ENCODE measurements around the gene MOB3A. TPM values are rescaled to one million over a fixed set of nuclear protein-coding genes. Genes with fewer than 3 reads are reported as not detected.

The MOB3A gene
- total and polyA plus RNA-seq, 2 of the 8 experiments (the other 6 are each of a cell fraction or from before 2014, with no cell fraction given): 9.2 to 9.6 TPM

- TF ChIP-seq, protein P1, sequence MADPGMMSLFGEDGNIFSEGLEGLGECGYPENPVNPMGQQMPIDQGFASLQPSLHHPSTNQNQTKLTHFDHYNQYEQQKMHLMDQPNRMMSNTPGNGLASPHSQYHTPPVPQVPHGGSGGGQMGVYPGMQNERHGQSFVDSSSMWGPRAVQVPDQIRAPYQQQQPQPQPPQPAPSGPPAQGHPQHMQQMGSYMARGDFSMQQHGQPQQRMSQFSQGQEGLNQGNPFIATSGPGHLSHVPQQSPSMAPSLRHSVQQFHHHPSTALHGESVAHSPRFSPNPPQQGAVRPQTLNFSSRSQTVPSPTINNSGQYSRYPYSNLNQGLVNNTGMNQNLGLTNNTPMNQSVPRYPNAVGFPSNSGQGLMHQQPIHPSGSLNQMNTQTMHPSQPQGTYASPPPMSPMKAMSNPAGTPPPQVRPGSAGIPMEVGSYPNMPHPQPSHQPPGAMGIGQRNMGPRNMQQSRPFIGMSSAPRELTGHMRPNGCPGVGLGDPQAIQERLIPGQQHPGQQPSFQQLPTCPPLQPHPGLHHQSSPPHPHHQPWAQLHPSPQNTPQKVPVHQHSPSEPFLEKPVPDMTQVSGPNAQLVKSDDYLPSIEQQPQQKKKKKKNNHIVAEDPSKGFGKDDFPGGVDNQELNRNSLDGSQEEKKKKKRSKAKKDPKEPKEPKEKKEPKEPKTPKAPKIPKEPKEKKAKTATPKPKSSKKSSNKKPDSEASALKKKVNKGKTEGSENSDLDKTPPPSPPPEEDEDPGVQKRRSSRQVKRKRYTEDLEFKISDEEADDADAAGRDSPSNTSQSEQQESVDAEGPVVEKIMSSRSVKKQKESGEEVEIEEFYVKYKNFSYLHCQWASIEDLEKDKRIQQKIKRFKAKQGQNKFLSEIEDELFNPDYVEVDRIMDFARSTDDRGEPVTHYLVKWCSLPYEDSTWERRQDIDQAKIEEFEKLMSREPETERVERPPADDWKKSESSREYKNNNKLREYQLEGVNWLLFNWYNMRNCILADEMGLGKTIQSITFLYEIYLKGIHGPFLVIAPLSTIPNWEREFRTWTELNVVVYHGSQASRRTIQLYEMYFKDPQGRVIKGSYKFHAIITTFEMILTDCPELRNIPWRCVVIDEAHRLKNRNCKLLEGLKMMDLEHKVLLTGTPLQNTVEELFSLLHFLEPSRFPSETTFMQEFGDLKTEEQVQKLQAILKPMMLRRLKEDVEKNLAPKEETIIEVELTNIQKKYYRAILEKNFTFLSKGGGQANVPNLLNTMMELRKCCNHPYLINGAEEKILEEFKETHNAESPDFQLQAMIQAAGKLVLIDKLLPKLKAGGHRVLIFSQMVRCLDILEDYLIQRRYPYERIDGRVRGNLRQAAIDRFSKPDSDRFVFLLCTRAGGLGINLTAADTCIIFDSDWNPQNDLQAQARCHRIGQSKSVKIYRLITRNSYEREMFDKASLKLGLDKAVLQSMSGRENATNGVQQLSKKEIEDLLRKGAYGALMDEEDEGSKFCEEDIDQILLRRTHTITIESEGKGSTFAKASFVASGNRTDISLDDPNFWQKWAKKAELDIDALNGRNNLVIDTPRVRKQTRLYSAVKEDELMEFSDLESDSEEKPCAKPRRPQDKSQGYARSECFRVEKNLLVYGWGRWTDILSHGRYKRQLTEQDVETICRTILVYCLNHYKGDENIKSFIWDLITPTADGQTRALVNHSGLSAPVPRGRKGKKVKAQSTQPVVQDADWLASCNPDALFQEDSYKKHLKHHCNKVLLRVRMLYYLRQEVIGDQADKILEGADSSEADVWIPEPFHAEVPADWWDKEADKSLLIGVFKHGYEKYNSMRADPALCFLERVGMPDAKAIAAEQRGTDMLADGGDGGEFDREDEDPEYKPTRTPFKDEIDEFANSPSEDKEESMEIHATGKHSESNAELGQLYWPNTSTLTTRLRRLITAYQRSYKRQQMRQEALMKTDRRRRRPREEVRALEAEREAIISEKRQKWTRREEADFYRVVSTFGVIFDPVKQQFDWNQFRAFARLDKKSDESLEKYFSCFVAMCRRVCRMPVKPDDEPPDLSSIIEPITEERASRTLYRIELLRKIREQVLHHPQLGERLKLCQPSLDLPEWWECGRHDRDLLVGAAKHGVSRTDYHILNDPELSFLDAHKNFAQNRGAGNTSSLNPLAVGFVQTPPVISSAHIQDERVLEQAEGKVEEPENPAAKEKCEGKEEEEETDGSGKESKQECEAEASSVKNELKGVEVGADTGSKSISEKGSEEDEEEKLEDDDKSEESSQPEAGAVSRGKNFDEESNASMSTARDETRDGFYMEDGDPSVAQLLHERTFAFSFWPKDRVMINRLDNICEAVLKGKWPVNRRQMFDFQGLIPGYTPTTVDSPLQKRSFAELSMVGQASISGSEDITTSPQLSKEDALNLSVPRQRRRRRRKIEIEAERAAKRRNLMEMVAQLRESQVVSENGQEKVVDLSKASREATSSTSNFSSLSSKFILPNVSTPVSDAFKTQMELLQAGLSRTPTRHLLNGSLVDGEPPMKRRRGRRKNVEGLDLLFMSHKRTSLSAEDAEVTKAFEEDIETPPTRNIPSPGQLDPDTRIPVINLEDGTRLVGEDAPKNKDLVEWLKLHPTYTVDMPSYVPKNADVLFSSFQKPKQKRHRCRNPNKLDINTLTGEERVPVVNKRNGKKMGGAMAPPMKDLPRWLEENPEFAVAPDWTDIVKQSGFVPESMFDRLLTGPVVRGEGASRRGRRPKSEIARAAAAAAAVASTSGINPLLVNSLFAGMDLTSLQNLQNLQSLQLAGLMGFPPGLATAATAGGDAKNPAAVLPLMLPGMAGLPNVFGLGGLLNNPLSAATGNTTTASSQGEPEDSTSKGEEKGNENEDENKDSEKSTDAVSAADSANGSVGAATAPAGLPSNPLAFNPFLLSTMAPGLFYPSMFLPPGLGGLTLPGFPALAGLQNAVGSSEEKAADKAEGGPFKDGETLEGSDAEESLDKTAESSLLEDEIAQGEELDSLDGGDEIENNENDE (IDR thresholded peaks at IDR 0.05; ENCODE audit: insufficient replicate concordance, low read length): no peak
- no peak for TF ChIP-seq SRF (IDR thresholded peaks at IDR 0.05; ENCODE audit: low read depth, low read length)
- no peak for TF ChIP-seq POU5F1 (IDR thresholded peaks at IDR 0.05; ENCODE audit: low read depth, low read length)
- no peak for TF ChIP-seq PHF8 (conservative IDR thresholded peaks at IDR 0.05; ENCODE audit: low read depth, low read length)
- TF ChIP-seq POLR2AphosphoS5 (IDR thresholded peaks at IDR 0.05; ENCODE audit: low read depth, low read length): no peak
These were observed 48.1 kb upstream of the MOB3A start (continued) for GRCh38 chr19:2144190-2144589.

Measured in H1 (cell line).